Measurements from ENCODE around the gene RLN1. TPM values are rescaled to one million over a fixed set of nuclear protein-coding genes. Genes with fewer than 3 reads are reported as not detected.

RLN1 gene
- total and polyA plus RNA-seq, 2 experiments from 2014 or later = 0.34 TPM; not detected in 1

GRCh38 chr9:5357431-5358105 lies 17.9 kb upstream of the RLN1 start:
- Histone ChIP-seq H3K9me2 (replicated peaks; ENCODE audit: insufficient read depth) (no peaks in the 10 kb centered on the region), H3K4me1 (ENCODE audit: insufficient read depth) (no peaks in the 10 kb centered on the region)

GRCh38 chr9:5355817-5356216 lies 16.1 kb upstream of the RLN1 start:
- WGBS (ENCODE audit: low lambda C conversion rate, missing lambda C conversion rate) = 92% methylated on average over 2 of the region's 2 CpGs
- Histone ChIP-seq H3K9me2 (replicated peaks; ENCODE audit: insufficient read depth) (no peaks in the 10 kb centered on the region), H3K4me3 (no peak overlapping the region), H2AFZ (no peak overlapping the region), H3K27me3 (no peaks in the 10 kb centered on the region), H4K20me1 (ENCODE audit: insufficient read depth, poor library complexity, severe bottlenecking) (no peaks in the 10 kb centered on the region), H3K4me1 (ENCODE audit: insufficient read depth) (no peaks in the 10 kb centered on the region), H3K9me3 (ENCODE audit: low read depth) (no peaks in the 10 kb centered on the region), H3K4me2 (no peak overlapping the region), H3K36me3 (replicated peaks; ENCODE audit: insufficient read depth, low read depth) (no peaks in the 10 kb centered on the region), H3K27ac (no peak overlapping the region), H3K79me2 (no peaks in the 10 kb centered on the region)
- DNase-seq (ENCODE audit: low spot score) = no peak
- TF ChIP-seq EZH2phosphoT487 (IDR thresholded peaks at IDR 0.05; ENCODE audit: low read depth, severe bottlenecking, unreplicated experiment) = no peak
- TF ChIP-seq EZH2 (IDR thresholded peaks at IDR 0.05; ENCODE audit: borderline replicate concordance) = no peak

More at GRCh38 chr9:5357431-5358105, 17.9 kb upstream of the RLN1 start:
- WGBS (ENCODE audit: low lambda C conversion rate, missing lambda C conversion rate) = 97% methylated on average over 1 of the region's 1 CpG
- no peaks in the 10 kb centered on the region for H3K36me3 ChIP-seq (replicated peaks; ENCODE audit: insufficient read depth, low read depth)
- DNase-seq (ENCODE audit: low spot score) = no peak
- H2AFZ ChIP-seq = no peak overlapping the region
- no peak overlapping the region for H3K27ac ChIP-seq
- H3K9me3 ChIP-seq (ENCODE audit: low read depth) = no peaks in the 10 kb centered on the region
- H3K79me2 ChIP-seq = no peaks in the 10 kb centered on the region
- no peak for TF ChIP-seq EZH2phosphoT487 (IDR thresholded peaks at IDR 0.05; ENCODE audit: low read depth, severe bottlenecking, unreplicated experiment)
- TF ChIP-seq CTCF (IDR thresholded peaks at IDR 0.05; ENCODE audit: poor library complexity) = no peak
- no peak for TF ChIP-seq EZH2 (IDR thresholded peaks at IDR 0.05; ENCODE audit: borderline replicate concordance)
- no peak overlapping the region for H3K4me3 ChIP-seq
- no peaks in the 10 kb centered on the region for H3K27me3 ChIP-seq
- no peak overlapping the region for H3K4me2 ChIP-seq
- no peaks in the 10 kb centered on the region for H4K20me1 ChIP-seq (ENCODE audit: insufficient read depth, poor library complexity, severe bottlenecking)

- H3K79me2 ChIP-seq = no peaks in the 10 kb centered on the region
These were observed 15.6 kb upstream of the RLN1 start for GRCh38 chr9:5355226-5355625.

More at GRCh38 chr9:5355226-5355625, 15.6 kb upstream of the RLN1 start:
- Histone ChIP-seq H3K27ac (no peak overlapping the region), H3K27me3 (no peaks in the 10 kb centered on the region), H4K20me1 (ENCODE audit: insufficient read depth, poor library complexity, severe bottlenecking) (no peaks in the 10 kb centered on the region), H2AFZ (no peak overlapping the region), H3K4me2 (no peak overlapping the region), H3K36me3 (replicated peaks; ENCODE audit: insufficient read depth, low read depth) (no peaks in the 10 kb centered on the region), H3K4me3 (no peak overlapping the region), H3K9me3 (ENCODE audit: low read depth) (no peaks in the 10 kb centered on the region), H3K4me1 (ENCODE audit: insufficient read depth) (no peaks in the 10 kb centered on the region), H3K9me2 (replicated peaks; ENCODE audit: insufficient read depth) (no peaks in the 10 kb centered on the region)
- no peak for TF ChIP-seq EZH2phosphoT487 (IDR thresholded peaks at IDR 0.05; ENCODE audit: low read depth, severe bottlenecking, unreplicated experiment)
- no peak for TF ChIP-seq EZH2 (IDR thresholded peaks at IDR 0.05; ENCODE audit: borderline replicate concordance)
- no peak for TF ChIP-seq CTCF (IDR thresholded peaks at IDR 0.05; ENCODE audit: poor library complexity)
- DNase-seq (ENCODE audit: low spot score) = no peak
- WGBS (ENCODE audit: low lambda C conversion rate, missing lambda C conversion rate) = 97% methylated on average over 1 of the region's 1 CpG

Measured in hepatocyte (in vitro differentiated cells).